GM10266 (cell line): ENCODE measurements around the gene NXPH1.

ENCODE experiments used
- DNase-seq: peaks from one replicate; pipeline ENCODE4 v3.0.0; 2012; ENCODE audit errors: extremely low spot score
- TF ChIP-seq, protein P1 (sequence below): IDR thresholded peaks from 2 replicates; pipeline ENCODE4 v1.5.1; 2012; ENCODE audit warnings: mild to moderate bottlenecking, low read depth; ENCODE audit not compliant: control insufficient read depth, insufficient read depth; ENCODE audit errors: missing control alignments

Gene NXPH1

DNA sequence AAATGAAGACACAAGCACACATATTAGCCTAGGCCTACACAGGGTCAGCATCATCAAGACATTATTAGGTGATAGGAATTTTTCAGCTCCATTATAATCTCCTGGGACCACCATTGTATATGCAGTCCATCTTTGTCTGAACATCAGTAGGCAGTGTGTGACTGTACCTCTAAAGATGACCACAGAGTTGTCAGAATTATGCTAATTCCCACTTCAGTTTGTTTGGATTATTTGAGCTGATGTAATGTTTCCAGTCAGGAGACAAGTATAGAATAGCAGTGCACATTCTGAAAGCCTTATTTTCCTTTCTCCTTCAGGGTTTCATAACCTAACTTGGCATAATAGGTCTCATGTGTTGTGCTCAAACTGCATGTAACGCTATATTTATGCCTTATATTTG, 306.4 kb downstream of the NXPH1 start:
- TF ChIP-seq, protein P1, sequence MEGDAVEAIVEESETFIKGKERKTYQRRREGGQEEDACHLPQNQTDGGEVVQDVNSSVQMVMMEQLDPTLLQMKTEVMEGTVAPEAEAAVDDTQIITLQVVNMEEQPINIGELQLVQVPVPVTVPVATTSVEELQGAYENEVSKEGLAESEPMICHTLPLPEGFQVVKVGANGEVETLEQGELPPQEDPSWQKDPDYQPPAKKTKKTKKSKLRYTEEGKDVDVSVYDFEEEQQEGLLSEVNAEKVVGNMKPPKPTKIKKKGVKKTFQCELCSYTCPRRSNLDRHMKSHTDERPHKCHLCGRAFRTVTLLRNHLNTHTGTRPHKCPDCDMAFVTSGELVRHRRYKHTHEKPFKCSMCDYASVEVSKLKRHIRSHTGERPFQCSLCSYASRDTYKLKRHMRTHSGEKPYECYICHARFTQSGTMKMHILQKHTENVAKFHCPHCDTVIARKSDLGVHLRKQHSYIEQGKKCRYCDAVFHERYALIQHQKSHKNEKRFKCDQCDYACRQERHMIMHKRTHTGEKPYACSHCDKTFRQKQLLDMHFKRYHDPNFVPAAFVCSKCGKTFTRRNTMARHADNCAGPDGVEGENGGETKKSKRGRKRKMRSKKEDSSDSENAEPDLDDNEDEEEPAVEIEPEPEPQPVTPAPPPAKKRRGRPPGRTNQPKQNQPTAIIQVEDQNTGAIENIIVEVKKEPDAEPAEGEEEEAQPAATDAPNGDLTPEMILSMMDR = no peak
- DNase-seq = no peak

DNA sequence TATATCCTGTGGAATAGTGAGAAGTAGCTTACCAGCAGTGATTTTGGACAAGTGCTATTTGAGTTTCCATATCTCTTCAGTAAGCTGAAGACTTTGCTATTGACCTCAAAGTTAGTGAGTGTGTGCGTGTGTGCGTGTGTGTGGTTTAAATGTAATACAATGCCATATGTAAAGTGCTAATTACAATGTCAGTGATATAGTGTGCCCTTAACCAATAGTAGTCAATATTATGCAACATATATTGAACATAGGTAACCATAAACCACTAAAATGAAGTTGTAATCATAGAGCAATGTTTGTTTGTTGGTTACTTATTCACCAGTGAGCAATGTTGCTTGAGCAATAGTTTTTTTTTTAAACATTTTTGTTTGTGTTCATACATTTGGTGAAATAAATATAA, 309.4 kb downstream of the NXPH1 start:
- TF ChIP-seq, protein P1 = no peak
- no peak for DNase-seq

DNA sequence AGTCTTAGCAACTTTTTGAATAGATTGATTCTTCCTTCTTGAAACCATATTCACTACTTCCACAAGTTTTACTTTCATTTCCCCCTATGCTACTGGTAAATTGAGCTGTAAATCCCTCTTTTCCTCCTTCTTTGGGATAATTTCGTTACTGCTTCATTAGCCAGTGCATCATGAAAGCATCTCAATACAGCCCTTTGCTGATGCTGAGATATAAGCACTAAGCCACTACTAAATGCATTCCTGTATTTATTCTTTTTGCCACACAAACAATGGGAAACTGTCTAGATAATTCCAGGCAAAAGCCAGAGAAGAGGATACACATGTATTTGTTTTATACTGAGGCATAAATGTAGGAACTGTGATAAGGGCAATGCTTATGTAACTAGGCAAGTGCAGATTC, 313.9 kb downstream of the NXPH1 start:
- TF ChIP-seq, protein P1 = no peak
- no peak for DNase-seq

DNA sequence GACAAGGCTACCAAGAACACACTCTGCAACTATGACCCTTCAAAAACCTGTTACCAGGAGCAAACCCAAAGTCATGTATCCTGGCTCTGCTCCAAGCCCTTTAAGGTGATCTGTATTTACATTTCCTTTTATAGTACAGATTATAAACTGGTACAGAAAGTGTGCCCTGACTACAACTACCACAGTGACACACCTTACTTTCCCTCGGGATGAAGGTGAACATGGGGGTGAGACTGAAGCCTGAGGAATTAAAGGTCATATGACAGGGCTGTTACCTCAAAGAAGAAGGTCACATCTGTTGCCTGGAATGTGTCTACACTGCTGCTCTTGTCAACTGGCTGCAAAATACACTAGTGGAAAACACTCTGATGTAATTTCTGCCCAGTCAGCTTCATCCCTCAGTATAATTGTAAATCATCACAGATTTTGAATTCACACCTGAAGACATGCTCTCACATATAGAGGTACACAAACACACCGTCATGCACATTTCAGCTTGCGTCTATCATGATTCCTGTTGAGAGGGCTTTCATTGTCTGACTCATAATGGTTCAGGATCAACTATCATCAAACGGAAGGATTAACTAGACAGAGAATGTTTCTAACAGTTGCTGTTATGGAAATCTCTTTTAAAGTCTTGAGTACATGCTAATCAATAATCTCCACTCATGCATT, 318.3 kb downstream of the NXPH1 start:
- TF ChIP-seq, protein P1 = no peak
- no peak for DNase-seq

DNA sequence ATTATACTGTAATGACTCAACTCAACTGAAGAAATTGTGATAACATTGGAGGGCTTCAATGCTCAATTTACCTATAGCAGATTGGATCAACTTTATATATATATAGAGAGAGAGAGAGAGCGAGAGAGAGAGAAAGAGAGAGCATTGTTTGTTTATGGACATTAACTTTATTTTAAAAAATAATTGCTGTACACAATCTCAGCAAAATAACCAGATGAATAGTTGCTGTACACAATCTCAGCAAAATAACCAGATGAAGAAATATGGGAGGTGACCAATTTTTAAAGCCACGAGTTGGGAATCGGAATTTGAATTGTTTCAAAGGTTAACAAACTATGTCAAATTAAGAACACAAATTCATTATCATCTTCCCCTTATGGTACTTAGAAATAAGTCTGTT, 319.9 kb downstream of the NXPH1 start:
- no peak for DNase-seq
- TF ChIP-seq, protein P1 = no peak

DNA sequence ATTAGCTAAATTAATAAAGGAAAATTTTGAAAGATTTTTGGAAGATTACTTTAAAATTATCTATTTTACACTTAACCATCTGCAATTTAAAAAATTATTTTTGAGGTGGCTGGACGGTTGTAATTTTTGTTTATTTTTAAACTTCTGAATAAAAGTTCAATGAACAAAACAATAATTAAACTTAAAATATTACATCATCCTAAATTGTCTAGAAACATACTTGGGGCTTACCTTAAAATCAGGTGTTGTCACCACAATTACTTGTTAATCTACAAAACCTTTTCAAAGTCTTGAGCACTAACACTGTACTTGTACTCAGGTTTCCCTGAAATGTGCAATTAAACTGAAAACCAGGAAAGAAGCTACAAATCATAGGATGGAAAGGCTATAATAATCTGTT, 328.3 kb downstream of the NXPH1 start:
- no peak for DNase-seq
- TF ChIP-seq, protein P1 = no peak

DNA sequence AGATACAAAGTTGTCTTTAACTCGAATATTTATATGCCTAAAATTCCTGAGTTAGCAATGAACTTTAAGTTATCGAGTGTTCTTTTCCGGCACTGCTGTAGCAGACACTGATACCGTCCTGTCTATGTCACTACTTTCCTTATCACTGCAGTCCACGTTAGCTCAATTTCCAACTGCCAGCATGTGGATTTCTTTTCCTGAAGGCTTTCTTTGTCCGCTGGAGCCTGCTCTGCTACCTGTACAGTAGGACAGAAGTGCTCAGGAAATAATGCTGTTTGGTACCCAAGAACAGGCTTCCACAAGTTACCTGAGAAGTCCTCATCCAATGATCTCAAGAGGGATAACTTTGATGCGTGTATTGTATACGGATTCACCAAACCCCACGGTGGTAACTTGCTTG, 329.4 kb downstream of the NXPH1 start:
- TF ChIP-seq, protein P1 = no peak
- DNase-seq = no peak
